ENCODE measurements around the gene DEK.

GRCh38 chr6:18237167-18237566, 27.2 kb downstream of the DEK start:
- TF ChIP-seq, protein P1, sequence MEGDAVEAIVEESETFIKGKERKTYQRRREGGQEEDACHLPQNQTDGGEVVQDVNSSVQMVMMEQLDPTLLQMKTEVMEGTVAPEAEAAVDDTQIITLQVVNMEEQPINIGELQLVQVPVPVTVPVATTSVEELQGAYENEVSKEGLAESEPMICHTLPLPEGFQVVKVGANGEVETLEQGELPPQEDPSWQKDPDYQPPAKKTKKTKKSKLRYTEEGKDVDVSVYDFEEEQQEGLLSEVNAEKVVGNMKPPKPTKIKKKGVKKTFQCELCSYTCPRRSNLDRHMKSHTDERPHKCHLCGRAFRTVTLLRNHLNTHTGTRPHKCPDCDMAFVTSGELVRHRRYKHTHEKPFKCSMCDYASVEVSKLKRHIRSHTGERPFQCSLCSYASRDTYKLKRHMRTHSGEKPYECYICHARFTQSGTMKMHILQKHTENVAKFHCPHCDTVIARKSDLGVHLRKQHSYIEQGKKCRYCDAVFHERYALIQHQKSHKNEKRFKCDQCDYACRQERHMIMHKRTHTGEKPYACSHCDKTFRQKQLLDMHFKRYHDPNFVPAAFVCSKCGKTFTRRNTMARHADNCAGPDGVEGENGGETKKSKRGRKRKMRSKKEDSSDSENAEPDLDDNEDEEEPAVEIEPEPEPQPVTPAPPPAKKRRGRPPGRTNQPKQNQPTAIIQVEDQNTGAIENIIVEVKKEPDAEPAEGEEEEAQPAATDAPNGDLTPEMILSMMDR (conservative IDR thresholded peaks at IDR 0.05; ENCODE audit: low read length) = no peak
- no peak for TF ChIP-seq EZH2phosphoT487 (IDR thresholded peaks at IDR 0.05; ENCODE audit: borderline replicate concordance, low read depth, low read length)

All from OCI-LY7 (cell line).